Sigmoid colon (tissue), 7 donors: Measurements from ENCODE around the gene GET3. TPM values are rescaled to one million over a fixed set of nuclear protein-coding genes. Genes with fewer than 3 reads are reported as not detected.

Source experiments
- DNase-seq: peaks from one replicate; pipeline ENCODE4 v3.0.0-alpha.2; 2019
- H3K27ac ChIP-seq, 4 donors: fragments of 200-600 bp; sonication (generic); one replicate each; pipeline ENCODE4 v1.5.1; 2016 to 2019; ENCODE audit warnings: mild to moderate bottlenecking in 1 of 4
- H3K27me3 ChIP-seq, 3 donors: fragments of 200-600 bp; sonication (generic); one replicate each; pipeline ENCODE4 v1.5.1; 2019; ENCODE audit warnings: mild to moderate bottlenecking in 1 of 3
- H3K36me3 ChIP-seq, 4 donors: fragments of 200-600 bp; sonication (generic); one replicate each; pipeline ENCODE4 v1.5.1; 2016 to 2019
- H3K4me1 ChIP-seq, 4 donors: fragments of 200-600 bp; sonication (generic); one replicate each; pipeline ENCODE4 v1.5.1; 2017 to 2019
- H3K4me3 ChIP-seq, 4 donors: fragments of 200-600 bp; sonication (generic); one replicate each; pipeline ENCODE4 v1.5.1; 2017 to 2019; ENCODE audit warnings: mild to moderate bottlenecking in 2 of 4, moderate library complexity in 1 of 4
- H3K9me3 ChIP-seq, 4 donors: fragments of 200-600 bp in 3 of 4; sonication (generic) in 3 of 4; one replicate each; pipeline versions ENCODE4 v1.5.1 to v1.6.1; 2013 to 2019
- CTCF ChIP-seq, 4 experiments: fragments of 450-650 bp in 3 of 4; fragments of 200-600 bp in 1 of 4; IDR thresholded peaks; one replicate each; pipeline ENCODE4 v1.5.1; 2016 to 2019; ENCODE audit warnings: antibody characterized with exemption in 4 of 4, mild to moderate bottlenecking in 3 of 4, moderate library complexity in 2 of 4
- EP300 ChIP-seq, 4 donors: sonication (generic); formaldehyde crosslinking; IDR thresholded peaks; one replicate each; pipeline ENCODE4 v1.6.1; 2017; ENCODE audit warnings: antibody characterized with exemption in 4 of 4
- POLR2A ChIP-seq, 2 donors: fragments of 450-650 bp; IDR thresholded peaks; one replicate each; pipeline ENCODE4 v1.6.1; 2016; ENCODE audit warnings: antibody characterized with exemption in 2 of 2, mild to moderate bottlenecking in 2 of 2, moderate library complexity in 2 of 2
- POLR2AphosphoS5 ChIP-seq, 4 donors: sonication (generic); formaldehyde crosslinking; IDR thresholded peaks; one replicate each; pipeline ENCODE4 v1.6.1; 2017; ENCODE audit warnings: antibody characterized with exemption in 4 of 4
- WGBS, 2 donors: extraction: QIAGEN DNeasy Blood & Tissue Kit; methylation state at CpG; one replicate each; pipeline ENCODE4 v1.1.7; 2013; 5-methylcytosine and 5-hydroxymethylcytosine counted together
- intact Hi-C: fragments of 100-400 bp; cut with DNase I; formaldehyde crosslinking; loops from one replicate; pipeline ENCODE4 v1.15.1; 2023
- polyA plus RNA-seq, 3 donors: library from polyadenylated mRNA; stranded (reverse); fragments of 200-250 nt; gene quantifications; one replicate each; pipeline ENCODE4 v1.2.3, GENCODE V29; 2013
- total RNA-seq, 4 donors: library from RNA; depleted of rRNA; stranded (reverse); fragments of >200 nt; gene quantifications; one replicate each; pipeline ENCODE4 v1.1.0, GENCODE V29; 2016
- donor health status: healthy with polysubstance abuse.
- donor health status: Bipolar disorder and iron deficiency.
- donor health status: healthy.

Gene GET3
- total and polyA plus RNA-seq, 7 donors = 34.6 to 121 (median 59.4) TPM

GRCh38 chr19:12779162-12779993 is 42.1 kb downstream of the GET3 start:
- peaks cover 0 to 60% (median 52%) of the 10 kb centered on the region in 4 donors for H3K4me1 ChIP-seq
- TF ChIP-seq POLR2AphosphoS5 (IDR thresholded peaks at IDR 0.05) (peak in 2 of 4 donors; percentile 50 to 52), EP300 (IDR thresholded peaks at IDR 0.05) (no peak)
- H3K27me3 ChIP-seq = no peaks in the 10 kb centered on the region
- H3K27ac ChIP-seq = peak overlapping the region; percentile 89 to 97 (median 94)
- WGBS, 2 donors = 68 to 74% methylated on average over 15 of the region's 15 CpGs
- intact Hi-C loops = no loop called here
- no peaks in the 10 kb centered on the region for H3K36me3 ChIP-seq
- DNase-seq = peak; percentile 89
- peak overlapping the region in 2 of 4 donors; percentile 58 to 67 for H3K4me3 ChIP-seq
- H3K9me3 ChIP-seq = no peaks in the 10 kb centered on the region

- TF ChIP-seq POLR2AphosphoS5 (IDR thresholded peaks at IDR 0.05) (no peak), POLR2A (IDR thresholded peaks at IDR 0.05) (peak; percentile 52 to 72), EP300 (IDR thresholded peaks at IDR 0.05) (no peak)
- Histone ChIP-seq H3K9me3 (no peaks in the 10 kb centered on the region), H3K4me1 (peaks cover 0 to 65% (median 59%) of the 10 kb centered on the region in 4 donors), H3K4me3 (peak overlapping the region; percentile 32 to 63 (median 52)), H3K27ac (peak overlapping the region; percentile 97 to 100 (median 98)), H3K27me3 (no peaks in the 10 kb centered on the region), H3K36me3 (no peaks in the 10 kb centered on the region)
- WGBS, 2 donors = 1% methylated on average over 12 of the region's 12 CpGs
- DNase-seq = no peak
- intact Hi-C loops = no loop called here
Measured at GRCh38 chr19:12782174-12782423, 44.8 kb downstream of the GET3 start.

- 1 to 2% methylated on average over 88 of the region's 88 CpGs for WGBS, 2 donors
- no peaks in the 10 kb centered on the region for H3K27me3 ChIP-seq
- H3K4me3 ChIP-seq = peak overlapping the region; percentile 32 to 63 (median 52)
- peak overlapping the region; percentile 97 to 100 (median 98) for H3K27ac ChIP-seq
- intact Hi-C loops = no loop called here
- H3K36me3 ChIP-seq = no peaks in the 10 kb centered on the region
- no peaks in the 10 kb centered on the region for H3K9me3 ChIP-seq
- peak; percentile 96 for DNase-seq
- TF ChIP-seq EP300 (IDR thresholded peaks at IDR 0.05) (peak; percentile 94 to 99 (median 98)), POLR2A (IDR thresholded peaks at IDR 0.05) (no peak), CTCF (IDR thresholded peaks at IDR 0.05) (no peak), POLR2AphosphoS5 (IDR thresholded peaks at IDR 0.05) (peak; percentile 88 to 96 (median 93))
- H3K4me1 ChIP-seq = peaks cover 0 to 66% (median 59%) of the 10 kb centered on the region in 4 donors
Measured at GRCh38 chr19:12782424-12783290, 45.4 kb downstream of the GET3 start.

- no peaks in the 10 kb centered on the region for H3K36me3 ChIP-seq
- H3K9me3 ChIP-seq = no peaks in the 10 kb centered on the region
- H3K4me1 ChIP-seq = peaks cover 0 to 67% (median 62%) of the 10 kb centered on the region in 4 donors
- 11 to 13% methylated on average over 16 of the region's 16 CpGs for WGBS, 2 donors
- DNase-seq = no peak
- intact Hi-C loops = no loop called here
- H3K27me3 ChIP-seq = no peaks in the 10 kb centered on the region
- TF ChIP-seq POLR2AphosphoS5 (IDR thresholded peaks at IDR 0.05) = no peak
- no peak for TF ChIP-seq CTCF (IDR thresholded peaks at IDR 0.05)
- no peak for TF ChIP-seq EP300 (IDR thresholded peaks at IDR 0.05)
- TF ChIP-seq POLR2A (IDR thresholded peaks at IDR 0.05) = no peak
- peak overlapping the region; percentile 97 to 100 (median 98) for H3K27ac ChIP-seq
- H3K4me3 ChIP-seq = peak overlapping the region; percentile 32 to 63 (median 52)
Measured at GRCh38 chr19:12783291-12783848, 46.1 kb downstream of the GET3 start.

- H3K27me3 ChIP-seq = no peaks in the 10 kb centered on the region
- no peaks in the 10 kb centered on the region for H3K9me3 ChIP-seq
- DNase-seq = no peak
- no peak for TF ChIP-seq POLR2A (IDR thresholded peaks at IDR 0.05)
- TF ChIP-seq POLR2AphosphoS5 (IDR thresholded peaks at IDR 0.05) = no peak
- TF ChIP-seq CTCF (IDR thresholded peaks at IDR 0.05) = no peak
- no peak for TF ChIP-seq EP300 (IDR thresholded peaks at IDR 0.05)
- intact Hi-C loops = no loop called here
- 8 to 38% methylated on average over 19 of the region's 19 CpGs for WGBS, 2 donors
- peak overlapping the region; percentile 97 to 100 (median 98) for H3K27ac ChIP-seq
- peak overlapping the region in 1 of 4 donors; percentile 63 for H3K4me3 ChIP-seq
- peaks cover 0 to 67% (median 62%) of the 10 kb centered on the region in 4 donors for H3K4me1 ChIP-seq
- H3K36me3 ChIP-seq = no peaks in the 10 kb centered on the region
Measured at GRCh38 chr19:12783849-12784393, 46.6 kb downstream of the GET3 start.
